Body of pancreas (tissue), 4 donors: ENCODE measurements around the gene PCNX1.

Source experiments
- POLR2A ChIP-seq, 3 donors: fragments of 450-650 bp; IDR thresholded peaks; one replicate each; pipeline ENCODE4 v1.6.1; 2016; ENCODE audit warnings: antibody characterized with exemption in 3 of 3, mild to moderate bottlenecking in 2 of 3
- TF ChIP-seq, protein P1 (sequence below), 7 experiments: fragments of 450-650 bp in 4 of 7; fragments of 200-600 bp in 3 of 7; sonication (generic) in 3 of 7; IDR thresholded peaks; one replicate each; pipeline ENCODE4 v1.5.1; 2016 to 2019; ENCODE audit warnings: antibody characterized with exemption in 7 of 7

DNA sequence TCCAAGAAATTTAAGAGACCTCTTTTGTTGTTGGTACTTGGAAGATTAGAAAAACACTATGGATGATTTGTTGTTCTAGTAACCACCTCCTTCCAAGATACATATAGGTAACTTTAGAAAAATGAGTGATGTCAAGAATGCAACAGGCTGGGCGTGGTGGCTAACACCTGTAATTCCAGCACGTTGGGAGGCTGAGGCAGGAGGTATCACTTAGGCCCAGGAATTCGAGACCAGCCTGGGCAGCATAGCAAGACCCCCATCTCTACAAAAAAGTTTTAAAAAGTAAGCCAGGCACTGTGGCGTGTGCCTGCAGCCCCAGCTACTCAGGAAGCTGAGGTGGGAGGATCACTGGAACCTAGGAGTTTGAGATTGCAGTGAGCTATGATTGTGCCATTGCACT is 97.8 kb downstream of the PCNX1 start:
- TF ChIP-seq, protein P1, sequence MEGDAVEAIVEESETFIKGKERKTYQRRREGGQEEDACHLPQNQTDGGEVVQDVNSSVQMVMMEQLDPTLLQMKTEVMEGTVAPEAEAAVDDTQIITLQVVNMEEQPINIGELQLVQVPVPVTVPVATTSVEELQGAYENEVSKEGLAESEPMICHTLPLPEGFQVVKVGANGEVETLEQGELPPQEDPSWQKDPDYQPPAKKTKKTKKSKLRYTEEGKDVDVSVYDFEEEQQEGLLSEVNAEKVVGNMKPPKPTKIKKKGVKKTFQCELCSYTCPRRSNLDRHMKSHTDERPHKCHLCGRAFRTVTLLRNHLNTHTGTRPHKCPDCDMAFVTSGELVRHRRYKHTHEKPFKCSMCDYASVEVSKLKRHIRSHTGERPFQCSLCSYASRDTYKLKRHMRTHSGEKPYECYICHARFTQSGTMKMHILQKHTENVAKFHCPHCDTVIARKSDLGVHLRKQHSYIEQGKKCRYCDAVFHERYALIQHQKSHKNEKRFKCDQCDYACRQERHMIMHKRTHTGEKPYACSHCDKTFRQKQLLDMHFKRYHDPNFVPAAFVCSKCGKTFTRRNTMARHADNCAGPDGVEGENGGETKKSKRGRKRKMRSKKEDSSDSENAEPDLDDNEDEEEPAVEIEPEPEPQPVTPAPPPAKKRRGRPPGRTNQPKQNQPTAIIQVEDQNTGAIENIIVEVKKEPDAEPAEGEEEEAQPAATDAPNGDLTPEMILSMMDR (IDR thresholded peaks at IDR 0.05), result no peak
- TF ChIP-seq POLR2A (IDR thresholded peaks at IDR 0.05), result no peak
